Measurements from ENCODE around the gene UBA6.

Gene UBA6

GRCh38 chr4:67603310-67604028 is 97.5 kb downstream of the UBA6 start:
- no peak overlapping the region for H3K27ac ChIP-seq
- TF ChIP-seq CTCF (conservative IDR thresholded peaks at IDR 0.05), result no peak
- TF ChIP-seq ZFX (IDR thresholded peaks at IDR 0.05), result no peak

DNA sequence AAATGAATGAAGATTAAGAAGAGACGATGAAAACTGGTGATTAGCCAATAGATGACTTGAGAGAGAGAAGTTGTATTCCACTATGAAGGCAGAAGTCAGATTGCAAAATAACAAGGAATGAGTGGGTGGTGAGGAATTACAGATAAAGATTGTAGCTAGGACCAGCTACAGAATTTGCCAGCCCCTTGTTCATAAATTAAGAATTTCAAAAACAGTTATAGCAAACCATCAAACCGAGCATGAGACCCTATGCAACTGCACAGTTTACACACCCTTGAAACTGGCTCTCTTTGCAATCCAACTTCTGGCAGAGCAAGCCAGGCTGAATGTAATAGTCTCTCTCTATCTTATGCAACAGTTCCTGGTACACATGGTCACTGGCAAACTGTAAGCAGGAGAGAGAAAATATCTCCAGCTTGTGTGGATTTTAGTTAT is 107.2 kb downstream of the UBA6 start:
- TF ChIP-seq CTCF (conservative IDR thresholded peaks at IDR 0.05) (no peak), ZFX (IDR thresholded peaks at IDR 0.05) (no peak)
- H3K27ac ChIP-seq, result no peak overlapping the region

DNA sequence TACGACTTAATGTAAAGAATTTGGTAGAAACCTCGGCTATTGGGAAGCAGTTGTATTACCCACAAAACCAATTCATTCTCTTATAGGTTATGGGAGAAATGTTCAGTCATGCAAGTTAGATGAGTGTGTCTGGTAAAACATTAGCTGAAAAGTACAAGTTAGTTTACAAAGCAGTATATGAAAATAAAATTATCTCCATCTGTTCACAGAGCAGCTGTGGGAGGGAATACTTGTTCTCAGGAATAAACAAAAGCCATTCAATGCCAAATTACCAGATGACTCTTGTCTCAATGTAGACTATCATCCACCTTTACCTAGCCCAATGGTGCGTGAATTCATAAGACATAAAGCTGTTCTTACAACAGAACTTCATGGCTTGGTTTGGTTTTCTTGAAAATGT is 113.8 kb downstream of the UBA6 start:
- no peak for TF ChIP-seq ZFX (IDR thresholded peaks at IDR 0.05)
- no peak overlapping the region for H3K27ac ChIP-seq

DNA sequence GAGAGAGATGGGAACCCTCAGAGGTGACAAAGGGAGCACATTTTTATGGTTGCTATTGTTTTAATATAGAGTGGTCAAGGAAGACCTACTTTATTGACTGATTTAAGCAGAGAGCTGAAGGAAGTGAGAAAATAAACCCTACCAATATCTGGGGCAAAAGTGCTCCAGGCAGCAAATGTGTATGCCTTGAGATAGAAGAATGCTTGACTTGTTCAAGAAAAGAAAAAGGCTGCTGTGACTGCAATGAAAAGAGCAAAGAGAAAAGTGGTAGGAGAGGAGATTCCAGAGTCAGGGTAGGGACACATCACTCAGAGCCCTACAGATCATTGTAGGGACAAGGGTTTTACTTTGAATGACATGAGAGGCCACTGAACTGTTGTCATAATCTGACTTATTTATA is 116.5 kb downstream of the UBA6 start:
- TF ChIP-seq ZFX (IDR thresholded peaks at IDR 0.05) (no peak), CTCF (conservative IDR thresholded peaks at IDR 0.05) (no peak)
- no peak overlapping the region for H3K27ac ChIP-seq

DNA sequence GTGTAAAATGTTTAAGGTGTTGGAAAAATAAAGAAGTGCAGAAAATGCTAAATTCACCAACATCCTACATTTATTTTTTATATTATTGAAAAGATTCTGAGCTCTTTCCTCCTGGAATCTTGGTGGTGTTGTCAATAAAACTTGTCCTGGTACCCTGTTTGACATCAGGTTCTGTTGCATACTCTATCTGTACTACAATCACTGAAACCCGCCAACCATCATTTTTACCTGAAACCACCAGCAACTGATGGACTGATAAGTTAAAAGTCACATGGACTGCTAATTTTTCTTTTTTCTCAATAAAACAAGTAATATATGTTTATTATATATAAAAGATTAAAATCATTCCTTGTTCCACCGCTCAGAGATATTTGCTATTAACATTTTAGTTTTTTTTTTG is 119.0 kb downstream of the UBA6 start:
- H3K27ac ChIP-seq, result no peak overlapping the region
- TF ChIP-seq CTCF (conservative IDR thresholded peaks at IDR 0.05) (no peak), ZFX (IDR thresholded peaks at IDR 0.05) (no peak)

- no peak for TF ChIP-seq CTCF (conservative IDR thresholded peaks at IDR 0.05)
- no peak for TF ChIP-seq ZFX (IDR thresholded peaks at IDR 0.05)
- no peak overlapping the region for H3K27ac ChIP-seq
Measured at GRCh38 chr4:67581208-67581857, 119.6 kb downstream of the UBA6 start.

DNA sequence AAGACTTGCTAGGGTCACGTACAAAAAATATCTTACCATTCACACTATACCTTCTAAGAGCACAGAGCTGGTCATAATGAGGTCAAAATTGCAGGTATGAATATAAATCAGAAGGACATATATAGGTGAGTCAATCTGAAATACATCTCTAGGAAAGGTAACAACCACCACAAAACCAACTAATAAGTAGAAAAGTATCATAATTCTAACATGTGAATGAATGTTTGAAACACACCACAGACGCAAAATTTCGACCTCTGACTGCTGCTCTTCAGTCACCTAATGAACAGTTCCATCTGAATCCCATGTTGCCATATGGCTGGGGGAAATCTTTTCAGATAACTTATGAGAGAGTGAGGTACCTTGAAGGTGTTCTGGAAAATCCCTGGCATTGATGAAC is 120.4 kb downstream of the UBA6 start:
- TF ChIP-seq CTCF (conservative IDR thresholded peaks at IDR 0.05) (no peak), ZFX (IDR thresholded peaks at IDR 0.05) (no peak)
- H3K27ac ChIP-seq, result no peak overlapping the region

DNA sequence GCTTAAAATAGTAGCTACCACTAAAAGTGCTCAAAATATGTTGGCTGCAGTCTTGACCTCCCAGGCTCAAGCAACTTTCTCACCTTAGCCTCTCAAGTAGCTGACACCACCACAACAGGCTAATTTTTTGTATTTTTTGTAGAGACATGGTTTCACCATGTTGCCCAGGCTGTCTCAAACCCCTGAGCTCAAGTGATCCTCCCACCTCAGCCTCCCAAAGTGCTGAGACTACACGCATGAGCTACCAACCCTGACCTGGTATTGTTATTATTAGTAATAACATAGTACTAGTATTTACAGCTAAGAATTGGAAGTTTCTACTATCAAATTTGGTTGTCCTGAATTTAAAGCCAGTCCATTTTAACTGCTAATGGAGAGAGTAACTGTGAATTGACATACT is 124.4 kb downstream of the UBA6 start:
- no peak overlapping the region for H3K27ac ChIP-seq
- no peak for TF ChIP-seq CTCF (conservative IDR thresholded peaks at IDR 0.05)
- no peak for TF ChIP-seq ZFX (IDR thresholded peaks at IDR 0.05)

All from C4-2B (cell line).